ENCODE results near the gene PDE1C.

- TF ChIP-seq CTCF (IDR thresholded peaks at IDR 0.05; ENCODE audit: low read depth, low read length) (peak; percentile 76), EZH2phosphoT487 (IDR thresholded peaks at IDR 0.05; ENCODE audit: low read depth) (no peak)
Observed at GRCh38 chr7:31744294-31744874, 325.8 kb downstream of the PDE1C start.

Data from OCI-LY3 (cell line).